ENCODE results near the gene SLC15A3.
"Not testable (repeated sequence)": the region's sequence is repeated elsewhere in the genome, so short reads cannot be mapped to it uniquely, and the experiment has no call there.

Gene SLC15A3

GRCh38 chr11:60912851-60913528 lies 39.0 kb downstream of the SLC15A3 start:
- Histone ChIP-seq H3K4me1 (ENCODE audit: control insufficient read depth, insufficient read depth, low read length) (peaks cover 11% of the 10 kb centered on the region), H3K9ac (ENCODE audit: low read length) (no peak overlapping the region), H3K27ac (ENCODE audit: low read depth, low read length) (peak overlapping the region; percentile 88), H3K36me3 (ENCODE audit: control insufficient read depth, insufficient read depth, low read length) (no peaks in the 10 kb centered on the region), H3K27me3 (ENCODE audit: control insufficient read depth, insufficient read depth, low read length) (no peaks in the 10 kb centered on the region), H3K4me3 (ENCODE audit: low read length) (peak overlapping the region; percentile 92)

- H3K4me3 ChIP-seq (ENCODE audit: low read length), result no peak overlapping the region
- no peaks in the 10 kb centered on the region for H3K27me3 ChIP-seq (ENCODE audit: control insufficient read depth, insufficient read depth, low read length)
- H3K4me1 ChIP-seq (ENCODE audit: control insufficient read depth, insufficient read depth, low read length), result peaks cover 11% of the 10 kb centered on the region
- H3K27ac ChIP-seq (ENCODE audit: low read depth, low read length), result no peak overlapping the region
- H3K36me3 ChIP-seq (ENCODE audit: control insufficient read depth, insufficient read depth, low read length), result no peaks in the 10 kb centered on the region
- H3K9ac ChIP-seq (ENCODE audit: low read length), result no peak overlapping the region
Measured at GRCh38 chr11:60912223-60912850, 39.6 kb downstream of the SLC15A3 start.

GRCh38 chr11:60910711-60911380 lies 41.1 kb downstream of the SLC15A3 start:
- Histone ChIP-seq H3K4me3 (ENCODE audit: low read length) (no peak overlapping the region), H3K36me3 (ENCODE audit: control insufficient read depth, insufficient read depth, low read length) (no peaks in the 10 kb centered on the region), H3K9ac (ENCODE audit: low read length) (no peak overlapping the region), H3K27ac (ENCODE audit: low read depth, low read length) (no peak overlapping the region), H3K4me1 (ENCODE audit: control insufficient read depth, insufficient read depth, low read length) (peaks cover 10% of the 10 kb centered on the region), H3K27me3 (ENCODE audit: control insufficient read depth, insufficient read depth, low read length) (no peaks in the 10 kb centered on the region)

GRCh38 chr11:60910281-60910687 lies 41.7 kb downstream of the SLC15A3 start:
- Histone ChIP-seq H3K4me1 (ENCODE audit: control insufficient read depth, insufficient read depth, low read length) (peaks cover 10% of the 10 kb centered on the region), H3K27ac (ENCODE audit: low read depth, low read length) (no peak overlapping the region), H3K27me3 (ENCODE audit: control insufficient read depth, insufficient read depth, low read length) (no peaks in the 10 kb centered on the region), H3K4me3 (ENCODE audit: low read length) (no peak overlapping the region), H3K36me3 (ENCODE audit: control insufficient read depth, insufficient read depth, low read length) (no peaks in the 10 kb centered on the region), H3K9ac (ENCODE audit: low read length) (no peak overlapping the region)

- not testable (repeated sequence) for H3K27ac ChIP-seq (ENCODE audit: low read depth, low read length); H3K36me3 ChIP-seq (ENCODE audit: control insufficient read depth, insufficient read depth, low read length); H3K4me3 ChIP-seq (ENCODE audit: low read length); H3K27me3 ChIP-seq (ENCODE audit: control insufficient read depth, insufficient read depth, low read length); H3K9ac ChIP-seq (ENCODE audit: low read length)
- peaks cover 11% of the 10 kb centered on the region for H3K4me1 ChIP-seq (ENCODE audit: control insufficient read depth, insufficient read depth, low read length)
Measured at GRCh38 chr11:60909680-60910280, 42.2 kb downstream of the SLC15A3 start.

GRCh38 chr11:60908803-60909202 lies 43.2 kb downstream of the SLC15A3 start:
- Histone ChIP-seq H3K4me1 (ENCODE audit: control insufficient read depth, insufficient read depth, low read length) (peaks cover 11% of the 10 kb centered on the region), H3K4me3 (ENCODE audit: low read length) (no peak overlapping the region), H3K27me3 (ENCODE audit: control insufficient read depth, insufficient read depth, low read length) (no peaks in the 10 kb centered on the region), H3K36me3 (ENCODE audit: control insufficient read depth, insufficient read depth, low read length) (no peaks in the 10 kb centered on the region), H3K9ac (ENCODE audit: low read length) (no peak overlapping the region), H3K27ac (ENCODE audit: low read depth, low read length) (no peak overlapping the region)

- peak within 1 kb of the TSS; percentile 77 for H3K4me3 ChIP-seq (ENCODE audit: low read length)
- no peaks in the 10 kb centered on the region for H3K27me3 ChIP-seq (ENCODE audit: control insufficient read depth, insufficient read depth, low read length)
- H3K36me3 ChIP-seq (ENCODE audit: control insufficient read depth, insufficient read depth, low read length), result peaks cover 9% of the 10 kb centered on the region
- peak within 1 kb of the TSS; percentile 87 for H3K27ac ChIP-seq (ENCODE audit: low read depth, low read length)
- H3K4me1 ChIP-seq (ENCODE audit: control insufficient read depth, insufficient read depth, low read length), result peaks cover 8% of the 10 kb centered on the region
- H3K9ac ChIP-seq (ENCODE audit: low read length), result peak within 1 kb of the TSS; percentile 64
Measured at GRCh38 chr11:60906132-60906972, 45.6 kb downstream of the SLC15A3 start, which contains the start of gene PRPF19. Gene PRPF19 (minus strand): TSS chr11:60906585. CDS start chr11:60906382, 203 bp downstream.

GRCh38 chr11:60905551-60906113 lies 46.3 kb downstream of the SLC15A3 start:
- peak overlapping the region; percentile 87 for H3K27ac ChIP-seq (ENCODE audit: low read depth, low read length)
- peak overlapping the region; percentile 77 for H3K4me3 ChIP-seq (ENCODE audit: low read length)
- H3K36me3 ChIP-seq (ENCODE audit: control insufficient read depth, insufficient read depth, low read length), result peaks cover 15% of the 10 kb centered on the region
- no peaks in the 10 kb centered on the region for H3K27me3 ChIP-seq (ENCODE audit: control insufficient read depth, insufficient read depth, low read length)
- peaks cover 8% of the 10 kb centered on the region for H3K4me1 ChIP-seq (ENCODE audit: control insufficient read depth, insufficient read depth, low read length)
- peak overlapping the region; percentile 64 for H3K9ac ChIP-seq (ENCODE audit: low read length)

- H3K9ac ChIP-seq (ENCODE audit: low read length), result no peak overlapping the region
- no peaks in the 10 kb centered on the region for H3K27me3 ChIP-seq (ENCODE audit: control insufficient read depth, insufficient read depth, low read length)
- H3K36me3 ChIP-seq (ENCODE audit: control insufficient read depth, insufficient read depth, low read length), result peaks cover 20% of the 10 kb centered on the region
- H3K4me1 ChIP-seq (ENCODE audit: control insufficient read depth, insufficient read depth, low read length), result peaks cover 8% of the 10 kb centered on the region
- no peak overlapping the region for H3K27ac ChIP-seq (ENCODE audit: low read depth, low read length)
- H3K4me3 ChIP-seq (ENCODE audit: low read length), result peak overlapping the region; percentile 77
Measured at GRCh38 chr11:60905047-60905446, 46.9 kb downstream of the SLC15A3 start.

GRCh38 chr11:60902625-60903024 lies 49.4 kb downstream of the SLC15A3 start:
- H3K4me3 ChIP-seq (ENCODE audit: low read length), result no peak overlapping the region
- no peak overlapping the region for H3K9ac ChIP-seq (ENCODE audit: low read length)
- H3K4me1 ChIP-seq (ENCODE audit: control insufficient read depth, insufficient read depth, low read length), result peaks cover 8% of the 10 kb centered on the region
- no peak overlapping the region for H3K27ac ChIP-seq (ENCODE audit: low read depth, low read length)
- H3K27me3 ChIP-seq (ENCODE audit: control insufficient read depth, insufficient read depth, low read length), result no peaks in the 10 kb centered on the region
- peaks cover 37% of the 10 kb centered on the region for H3K36me3 ChIP-seq (ENCODE audit: control insufficient read depth, insufficient read depth, low read length)

GRCh38 chr11:60900673-60901404 lies 51.1 kb downstream of the SLC15A3 start:
- Histone ChIP-seq H3K9ac (ENCODE audit: low read length) (no peak overlapping the region), H3K27ac (ENCODE audit: low read depth, low read length) (no peak overlapping the region)

More at GRCh38 chr11:60900673-60901404, 51.1 kb downstream of the SLC15A3 start:
- Histone ChIP-seq H3K36me3 (ENCODE audit: control insufficient read depth, insufficient read depth, low read length) (peaks cover 50% of the 10 kb centered on the region), H3K27me3 (ENCODE audit: control insufficient read depth, insufficient read depth, low read length) (no peaks in the 10 kb centered on the region), H3K4me3 (ENCODE audit: low read length) (no peak overlapping the region), H3K4me1 (ENCODE audit: control insufficient read depth, insufficient read depth, low read length) (peaks cover 8% of the 10 kb centered on the region)
